Epithelial cell of esophagus (primary cell): ENCODE results near the gene HERC6.

Experiments
- DNase-seq: peaks from one replicate; pipeline ENCODE4 v3.0.0; 2010; ENCODE audit warnings: low read depth
- H3K4me3 ChIP-seq: 2 replicates; pipeline ENCODE4 v1.5.1; 2011; ENCODE audit warnings: mild to moderate bottlenecking, low read length, control low read depth
- TF ChIP-seq, protein P1 (sequence below): IDR thresholded peaks from 2 replicates; pipeline ENCODE4 v1.5.1; 2011; ENCODE audit warnings: low read depth, mild to moderate bottlenecking, low read length, control low read depth, inconsistent platforms; ENCODE audit not compliant: insufficient read depth; ENCODE audit errors: missing control alignments

HERC6 gene

DNA sequence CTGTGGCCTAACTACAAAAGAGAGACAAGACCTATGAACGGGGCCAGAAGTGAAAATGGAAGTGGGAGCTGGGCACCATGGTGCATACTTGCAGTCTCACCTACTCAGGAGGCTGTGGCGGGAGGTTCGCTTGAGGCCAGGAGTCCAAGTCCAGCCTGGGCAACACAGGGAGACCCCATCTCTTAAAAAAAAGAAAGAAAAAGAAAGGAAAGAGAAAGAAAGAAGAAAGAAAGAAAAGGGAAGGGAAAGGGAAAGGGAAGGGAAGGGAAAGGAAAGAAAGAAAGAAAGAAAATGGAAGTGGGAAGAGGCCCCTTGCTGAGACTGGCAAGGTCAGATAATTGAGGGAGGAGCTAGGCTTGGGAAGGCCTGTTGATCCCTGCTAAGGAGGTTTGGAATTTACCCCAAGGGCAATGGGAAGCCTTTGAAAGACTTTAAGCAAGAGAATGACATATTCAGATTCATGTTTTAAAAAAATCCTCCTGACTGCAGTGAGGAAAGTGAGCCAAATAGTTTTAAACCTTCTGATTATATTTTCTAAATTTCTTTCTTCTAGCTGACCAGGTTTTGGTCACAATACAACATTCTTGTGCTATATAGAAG lies 60.6 kb downstream of the HERC6 start:
- TF ChIP-seq, protein P1, sequence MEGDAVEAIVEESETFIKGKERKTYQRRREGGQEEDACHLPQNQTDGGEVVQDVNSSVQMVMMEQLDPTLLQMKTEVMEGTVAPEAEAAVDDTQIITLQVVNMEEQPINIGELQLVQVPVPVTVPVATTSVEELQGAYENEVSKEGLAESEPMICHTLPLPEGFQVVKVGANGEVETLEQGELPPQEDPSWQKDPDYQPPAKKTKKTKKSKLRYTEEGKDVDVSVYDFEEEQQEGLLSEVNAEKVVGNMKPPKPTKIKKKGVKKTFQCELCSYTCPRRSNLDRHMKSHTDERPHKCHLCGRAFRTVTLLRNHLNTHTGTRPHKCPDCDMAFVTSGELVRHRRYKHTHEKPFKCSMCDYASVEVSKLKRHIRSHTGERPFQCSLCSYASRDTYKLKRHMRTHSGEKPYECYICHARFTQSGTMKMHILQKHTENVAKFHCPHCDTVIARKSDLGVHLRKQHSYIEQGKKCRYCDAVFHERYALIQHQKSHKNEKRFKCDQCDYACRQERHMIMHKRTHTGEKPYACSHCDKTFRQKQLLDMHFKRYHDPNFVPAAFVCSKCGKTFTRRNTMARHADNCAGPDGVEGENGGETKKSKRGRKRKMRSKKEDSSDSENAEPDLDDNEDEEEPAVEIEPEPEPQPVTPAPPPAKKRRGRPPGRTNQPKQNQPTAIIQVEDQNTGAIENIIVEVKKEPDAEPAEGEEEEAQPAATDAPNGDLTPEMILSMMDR, result no peak
- peak; percentile 92 for DNase-seq
- no peak overlapping the region for H3K4me3 ChIP-seq

DNA sequence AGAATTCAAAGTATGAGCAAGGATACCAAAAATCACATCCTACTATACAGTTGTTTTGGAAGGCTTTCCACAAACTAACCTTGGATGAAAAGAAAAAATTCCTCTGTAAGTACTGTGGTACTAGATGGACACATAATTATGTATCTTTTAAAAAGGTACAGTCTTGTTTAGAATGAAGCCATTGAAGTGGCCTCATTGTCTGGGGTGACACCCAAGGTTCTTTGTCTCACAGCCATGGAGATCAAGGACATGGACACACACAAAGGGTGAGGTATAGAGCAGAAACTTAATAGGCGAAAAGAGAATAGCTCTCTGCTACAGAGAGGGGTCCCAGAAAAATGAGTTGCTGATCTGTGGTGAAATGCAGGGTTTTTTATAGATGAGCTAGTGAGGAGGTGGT lies 61.5 kb downstream of the HERC6 start:
- DNase-seq, result no peak
- TF ChIP-seq, protein P1, result no peak
- H3K4me3 ChIP-seq, result no peak overlapping the region

DNA sequence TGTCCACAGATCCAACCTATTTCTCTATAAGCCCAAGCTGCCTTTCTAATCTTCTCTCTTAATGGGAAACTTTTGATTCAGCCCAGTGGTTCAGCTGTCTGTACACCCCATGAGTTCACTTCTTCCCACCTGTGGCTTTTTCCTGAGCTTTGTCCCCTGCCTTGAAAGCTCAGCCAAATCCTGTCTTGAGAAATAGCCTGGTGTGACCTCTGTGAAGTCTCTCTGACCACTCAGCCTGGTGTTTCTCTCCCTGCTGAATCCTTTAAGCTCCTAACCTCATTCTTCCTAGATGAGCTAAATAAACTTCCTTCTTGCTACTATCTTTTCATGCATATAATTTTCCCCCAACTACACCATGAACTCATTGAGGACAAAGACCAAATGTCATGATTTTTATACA lies 63.0 kb downstream of the HERC6 start:
- DNase-seq, result no peak
- TF ChIP-seq, protein P1, result no peak

DNA sequence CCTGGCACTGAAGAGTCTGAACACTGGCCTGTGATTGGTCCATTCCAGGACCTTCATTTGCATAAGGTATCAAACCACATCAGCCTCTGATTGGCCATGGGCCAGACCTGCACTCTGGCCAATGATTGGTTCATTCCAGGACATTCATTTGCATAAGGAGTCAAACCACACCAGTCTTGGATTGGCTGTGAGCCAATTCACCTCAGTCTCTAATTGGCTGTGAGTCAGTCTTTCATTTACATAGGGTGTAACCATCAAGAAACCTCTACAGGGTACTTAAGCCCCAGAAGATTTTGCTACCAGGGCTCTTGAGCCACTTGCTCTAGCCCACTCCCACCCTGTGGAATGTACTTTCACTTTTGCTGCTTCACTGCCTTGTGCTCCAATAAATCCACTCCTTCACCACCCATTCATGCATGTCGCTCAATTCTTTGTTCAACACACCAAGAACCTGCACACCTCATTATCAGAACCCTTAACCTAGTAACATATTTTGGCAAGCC lies 64.1 kb downstream of the HERC6 start:
- DNase-seq, result peak; percentile 8
- TF ChIP-seq, protein P1, result no peak
- no peak overlapping the region for H3K4me3 ChIP-seq

More for the DNA sequence above, 63.0 kb downstream of the HERC6 start:
- no peak overlapping the region for H3K4me3 ChIP-seq

DNA sequence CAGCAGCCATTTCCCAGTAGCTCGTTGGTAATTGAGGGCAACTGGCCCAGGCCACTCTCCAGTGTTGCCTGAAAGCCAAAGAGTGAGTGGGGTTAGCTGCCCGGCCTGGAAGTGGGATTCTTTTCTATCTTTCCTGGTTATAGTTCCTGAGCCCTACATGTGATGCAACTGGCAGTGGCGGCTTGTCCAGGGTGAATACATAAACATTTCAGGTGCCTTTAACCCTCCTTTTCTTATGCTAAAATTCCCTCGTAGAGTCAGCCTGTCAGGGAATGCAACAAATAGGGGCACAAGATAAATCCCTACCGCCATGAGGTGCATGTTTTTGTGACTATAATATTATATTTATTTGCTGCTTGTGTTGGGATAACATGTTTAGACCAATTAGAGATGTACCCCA lies 64.8 kb downstream of the HERC6 start:
- DNase-seq, result no peak
- H3K4me3 ChIP-seq, result no peak overlapping the region
- TF ChIP-seq, protein P1, result no peak

DNA sequence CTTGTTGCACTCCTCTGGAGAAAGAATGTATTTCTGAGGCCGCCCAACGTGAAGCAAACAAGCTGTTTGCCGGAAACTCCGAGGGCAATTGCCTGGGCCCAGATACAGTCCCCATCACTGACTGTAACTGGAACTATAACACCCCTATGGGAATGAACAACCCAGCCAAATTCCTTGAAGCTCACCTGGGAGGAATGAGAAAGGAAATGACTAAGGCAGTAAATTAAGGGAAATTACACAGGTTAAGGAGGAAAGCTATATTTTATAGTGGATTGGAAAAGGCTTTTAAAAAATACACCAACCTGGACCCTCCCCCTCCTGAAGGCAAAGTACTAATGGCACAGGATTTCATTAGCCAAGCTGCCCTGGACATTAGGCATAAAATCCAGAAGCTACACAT lies 66.6 kb downstream of the HERC6 start:
- H3K4me3 ChIP-seq, result no peak overlapping the region
- TF ChIP-seq, protein P1, result no peak
- peak; percentile 7 for DNase-seq

DNA sequence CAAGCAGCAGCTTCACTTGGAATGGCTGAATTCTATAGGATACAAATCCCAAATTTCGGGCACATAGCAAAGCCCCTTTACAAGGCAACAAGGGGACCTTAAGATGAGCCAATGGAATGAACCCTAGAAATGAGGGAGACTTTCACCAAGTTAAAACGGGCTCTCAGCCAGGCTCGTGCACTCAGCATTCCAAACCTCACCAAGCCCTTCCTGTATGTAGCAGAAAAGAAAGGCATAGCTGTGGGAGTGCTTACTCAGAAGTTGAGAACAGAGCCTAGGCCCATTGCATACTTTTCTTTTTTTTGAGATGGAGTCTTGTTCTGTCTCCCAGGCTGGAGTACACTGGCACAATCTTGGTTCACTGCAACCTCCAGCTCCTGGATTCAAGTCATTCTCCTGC lies 67.5 kb downstream of the HERC6 start:
- TF ChIP-seq, protein P1, result no peak
- H3K4me3 ChIP-seq, result no peak overlapping the region
- DNase-seq, result peak; percentile 54
